Activated CD8-positive, alpha-beta T cell treated with anti-CD3 and anti-CD28 coated beads for 36 hours (primary cell): ENCODE results near the gene CNNM1. TPM values are rescaled to one million over a fixed set of nuclear protein-coding genes. Genes with fewer than 3 reads are reported as not detected.

ENCODE experiments used
- ATAC-seq: fragments of 200-7000 bp; cut with Tn5 transposase; one replicate; pipeline ENCODE4 v1.10.0; 2021; ENCODE audit warnings: mild to moderate bottlenecking, moderate library complexity
- CTCF ChIA-PET: fragments of 350-600 bp; sonication (Branson Sonifier 250); formaldehyde crosslinking; loops from one replicate; lab custom pipeline; 2021; ENCODE audit warnings: antibody characterized with exemption; lab: Charles Lee
- POLR2A ChIA-PET: fragments of 350-600 bp; sonication (Branson Sonifier 250); formaldehyde crosslinking; loops from one replicate; lab custom pipeline; 2021; ENCODE audit warnings: antibody characterized with exemption; lab: Charles Lee
- DNase-seq: peaks from one replicate; pipeline ENCODE4 v3.0.0-alpha.2; 2020
- H3K27ac Mint-ChIP-seq: one replicate; pipeline ENCODE4 v1.8.0; 2021; ENCODE audit warnings: mild to moderate bottlenecking, mixed read lengths
- H3K27me3 Mint-ChIP-seq: one replicate; pipeline ENCODE4 v1.8.0; 2021; ENCODE audit warnings: mixed read lengths
- H3K36me3 Mint-ChIP-seq: one replicate; pipeline ENCODE4 v1.8.0; 2021; ENCODE audit warnings: low read depth, mixed read lengths
- H3K4me1 Mint-ChIP-seq: one replicate; pipeline ENCODE4 v1.8.0; 2021; ENCODE audit warnings: low read depth, mixed read lengths
- H3K4me3 Mint-ChIP-seq: one replicate; pipeline ENCODE4 v1.8.0; 2021; ENCODE audit warnings: mild to moderate bottlenecking, moderate library complexity, mixed read lengths
- H3K9me3 Mint-ChIP-seq: one replicate; pipeline ENCODE4 v1.8.0; 2021; ENCODE audit warnings: mixed read lengths
- CTCF ChIP-seq: fragments of 200-600 bp; IDR thresholded peaks from one replicate; pipeline ENCODE4 v1.8.0; 2022; ENCODE audit warnings: antibody characterized with exemption, mild to moderate bottlenecking
- intact Hi-C: fragments of 100-400 bp; cut with micrococcal nuclease; formaldehyde crosslinking; loops from one replicate; pipeline ENCODE4 v1.10.0; 2022
- total RNA-seq, 2 experiments: library from RNA; stranded (reverse); gene quantifications; one replicate each; pipeline ENCODE4 v1.2.3, GENCODE V29; 2021

CNNM1 gene
- total RNA-seq, 2 experiments from 2014 or later: 0.83 to 1.2 TPM

- H3K4me3 Mint-ChIP-seq: no peak overlapping the region
Measured at GRCh38 chr10:99435986-99436638, 107.0 kb downstream of the CNNM1 start.

GRCh38 chr10:99438890-99439289 is 109.7 kb downstream of the CNNM1 start:
- Mint-ChIP-seq H3K4me3 (no peak overlapping the region), H3K36me3 (no peaks in the 10 kb centered on the region), H3K27me3 (no peaks in the 10 kb centered on the region), H3K4me1 (peaks cover 7% of the 10 kb centered on the region), H3K27ac (no peak overlapping the region), H3K9me3 (no peaks in the 10 kb centered on the region)
- DNase-seq (no peak), ATAC-seq (no peak)
- intact Hi-C loops: loop anchor here (10.0 kb wide), 1 partner anchor 116 kb away; no protein-coding TSS in a partner anchor
- TF ChIP-seq CTCF: no peak
- CTCF ChIA-PET: interaction anchor here (1.0 to 3.6 kb wide), 2 partner anchors 109 to 173 kb away, joined by 3 to 14 read pairs; no protein-coding TSS in a partner anchor
- POLR2A ChIA-PET: interaction anchor here (1.6 kb wide), 1 partner anchor 9 kb away, joined by 4 read pairs; the partner anchor contains the start of gene GOT1

More at GRCh38 chr10:99435986-99436638, 107.0 kb downstream of the CNNM1 start:
- H3K36me3 Mint-ChIP-seq: peaks cover 5% of the 10 kb centered on the region
- no peak for DNase-seq
- peak; percentile 72 for TF ChIP-seq CTCF
- no peak for ATAC-seq
- POLR2A ChIA-PET: interaction anchor here (1.4 to 1.5 kb wide), 2 partner anchors 176 to 223 kb away, joined by 3 to 6 read pairs; partner anchors contain the start of gene ENTPD7
- intact Hi-C loops: loop anchor here (10.0 kb wide), 1 partner anchor 119 kb away; no protein-coding TSS in a partner anchor
- peaks cover 17% of the 10 kb centered on the region for H3K4me1 Mint-ChIP-seq
- no peaks in the 10 kb centered on the region for H3K9me3 Mint-ChIP-seq
- no peaks in the 10 kb centered on the region for H3K27me3 Mint-ChIP-seq
- CTCF ChIA-PET: interaction anchor here (0.7 to 4.3 kb wide), 39 partner anchors 9 to 278 kb away, joined by 3 to 64 read pairs (median 5); partner anchors contain the start of genes ENTPD7 and NKX2-3
- H3K27ac Mint-ChIP-seq: no peak overlapping the region

- no peak for ATAC-seq
- Mint-ChIP-seq H3K9me3 (no peaks in the 10 kb centered on the region), H3K27me3 (peaks cover 1% of the 10 kb centered on the region), H3K36me3 (no peaks in the 10 kb centered on the region), H3K27ac (no peak overlapping the region), H3K4me1 (no peaks in the 10 kb centered on the region), H3K4me3 (no peak overlapping the region)
- ChIA-PET POLR2A (no interaction called here), CTCF (interaction anchor here (1.1 to 1.7 kb wide), 2 partner anchors 8 to 268 kb away, joined by 3 read pairs; no protein-coding TSS in a partner anchor)
- intact Hi-C loops: no loop called here
- DNase-seq: no peak
- no peak for TF ChIP-seq CTCF
Measured at GRCh38 chr10:99442394-99442793, 113.2 kb downstream of the CNNM1 start.

- intact Hi-C loops: no loop called here
- no peak for ATAC-seq
- no peaks in the 10 kb centered on the region for H3K4me1 Mint-ChIP-seq
- DNase-seq: no peak
- no peak overlapping the region for H3K4me3 Mint-ChIP-seq
- H3K36me3 Mint-ChIP-seq: no peaks in the 10 kb centered on the region
- H3K9me3 Mint-ChIP-seq: no peaks in the 10 kb centered on the region
- CTCF ChIA-PET: no interaction called here
- H3K27ac Mint-ChIP-seq: no peak overlapping the region
- POLR2A ChIA-PET: no interaction called here
- peaks cover 2% of the 10 kb centered on the region for H3K27me3 Mint-ChIP-seq
- no peak for TF ChIP-seq CTCF
Measured at GRCh38 chr10:99443500-99443899, 114.3 kb downstream of the CNNM1 start.

Other genes starting within 250 kb of the CNNM1 start
- gene HPSE2, start 93.5 kb upstream of the CNNM1 start, total RNA-seq: not detected
- gene GOT1, start 101.3 kb downstream of the CNNM1 start, total RNA-seq: 10 to 100 TPM; 48.7 to 51.5 TPM
- gene NKX2-3, start 203.6 kb downstream of the CNNM1 start, total RNA-seq: not detected